HG03558 (cell line): ENCODE results near the gene CREB3L1.

Source experiments
- ATAC-seq: cut with Tn5 transposase; IDR thresholded peaks from one replicate; pipeline ENCODE4 v1.9.1; 2021; ENCODE audit warnings: moderate number of reproducible peaks; ENCODE audit not compliant: unreplicated experiment; ENCODE audit errors: extremely low read depth

CREB3L1 gene

DNA sequence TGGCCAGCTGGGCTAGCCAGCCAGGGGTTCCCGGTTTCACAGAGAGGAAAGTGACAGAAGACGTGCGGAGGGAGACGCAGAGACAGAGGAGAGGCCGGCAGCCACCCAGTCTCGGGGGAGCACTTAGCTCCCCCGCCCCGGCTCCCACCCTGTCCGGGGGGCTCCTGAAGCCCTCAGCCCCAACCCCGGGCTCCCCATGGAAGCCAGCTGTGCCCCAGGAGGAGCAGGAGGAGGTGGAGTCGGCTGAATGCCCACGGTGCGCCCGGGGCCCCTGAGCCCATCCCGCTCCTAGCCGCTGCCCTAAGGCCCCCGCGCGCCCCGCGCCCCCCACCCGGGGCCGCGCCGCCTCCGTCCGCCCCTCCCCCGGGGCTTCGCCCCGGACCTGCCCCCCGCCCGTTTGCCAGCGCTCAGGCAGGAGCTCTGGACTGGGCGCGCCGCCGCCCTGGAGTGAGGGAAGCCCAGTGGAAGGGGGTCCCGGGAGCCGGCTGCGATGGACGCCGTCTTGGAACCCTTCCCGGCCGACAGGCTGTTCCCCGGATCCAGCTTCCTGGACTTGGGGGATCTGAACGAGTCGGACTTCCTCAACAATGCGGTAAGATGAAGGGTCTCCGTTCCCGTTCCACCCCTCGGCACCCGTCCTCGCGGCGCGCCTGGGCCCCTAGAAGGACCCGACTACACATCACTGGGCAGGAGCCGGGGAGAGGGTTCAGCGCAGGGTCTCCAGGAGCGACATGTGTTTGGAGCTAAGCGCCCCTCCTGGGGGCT, at the start of gene CREB3L1:
Gene CREB3L1 (plus strand): TSS at position 41 of the 765 bp plus-strand sequence. CDS start 450 bp downstream, at position 491.
- no peak for ATAC-seq

- no peak for ATAC-seq
Observed at GRCh38 chr11:46229230-46229629, 48.2 kb upstream of the CREB3L1 start.

DNA sequence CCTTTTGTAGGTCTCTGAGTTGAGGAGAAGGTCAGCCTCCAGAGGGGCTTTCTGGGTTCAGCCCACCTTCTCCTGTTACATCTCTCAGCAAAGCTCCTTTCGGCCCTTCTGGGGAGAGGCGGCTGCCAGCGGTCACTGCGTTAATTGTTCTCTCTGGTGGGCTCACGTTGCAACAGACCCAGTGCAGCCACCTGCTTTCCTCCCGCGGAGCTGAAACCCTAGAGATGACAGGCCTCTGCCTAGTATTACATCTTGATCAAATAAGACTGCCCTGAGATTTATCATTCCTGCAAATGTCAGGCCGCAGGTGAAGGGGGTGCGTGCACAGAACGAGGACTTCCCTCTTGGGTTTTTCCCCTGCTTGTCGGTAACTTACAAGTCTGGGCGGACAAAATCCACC, 43.2 kb upstream of the CREB3L1 start:
- ATAC-seq: no peak

- ATAC-seq: no peak
Observed at GRCh38 chr11:46235777-46236688, 41.4 kb upstream of the CREB3L1 start.

- ATAC-seq: no peak
Observed at GRCh38 chr11:46236918-46237247, 40.6 kb upstream of the CREB3L1 start.

DNA sequence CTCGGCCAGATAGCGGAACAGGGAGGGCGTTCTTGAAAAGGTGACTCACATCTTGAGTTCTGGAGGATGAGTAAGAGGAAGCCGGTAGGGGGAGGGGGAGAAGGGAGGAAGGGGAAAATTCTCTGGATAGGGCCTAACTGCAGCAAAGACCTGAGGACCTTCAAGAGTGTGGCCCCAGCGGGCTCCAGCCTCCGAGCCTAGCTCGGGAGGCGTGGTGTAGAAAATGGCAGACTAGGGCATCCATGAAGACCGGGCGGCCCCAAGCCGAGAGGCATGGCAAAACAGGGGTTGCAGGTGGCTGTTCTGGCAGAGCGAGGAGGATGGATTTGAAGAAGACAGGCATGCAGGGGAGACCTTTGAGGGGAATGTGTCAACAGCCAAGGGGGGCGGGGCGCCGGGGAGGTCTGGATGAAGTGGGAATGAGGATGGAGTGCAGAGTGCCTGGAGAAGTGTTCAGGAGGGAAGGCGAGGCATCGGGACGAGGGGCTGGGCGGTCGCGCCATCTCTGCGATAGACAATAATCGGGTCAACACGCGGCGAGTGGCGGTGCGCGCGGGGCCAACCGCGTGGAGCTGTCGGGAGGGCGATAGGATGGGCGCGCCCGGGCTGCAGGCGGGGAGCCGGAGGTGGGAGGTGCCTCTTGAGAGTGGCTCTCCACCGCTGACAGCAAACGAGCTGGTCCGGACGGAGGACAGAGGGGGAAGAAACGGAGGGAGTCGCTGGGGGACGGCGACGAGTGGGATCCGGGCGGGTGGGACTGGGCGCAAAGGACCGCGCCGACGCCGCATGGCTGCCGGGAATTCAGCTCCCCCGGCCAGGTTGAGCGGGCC, 40.0 kb upstream of the CREB3L1 start:
- ATAC-seq: no peak

GRCh38 chr11:46238078-46238966, 39.1 kb upstream of the CREB3L1 start:
- no peak for ATAC-seq

GRCh38 chr11:46238967-46239800, 38.3 kb upstream of the CREB3L1 start:
- ATAC-seq: no peak

GRCh38 chr11:46239801-46240061, 37.7 kb upstream of the CREB3L1 start:
- no peak for ATAC-seq

GRCh38 chr11:46240371-46240770, 37.1 kb upstream of the CREB3L1 start:
- ATAC-seq: no peak

GRCh38 chr11:46240861-46241260, 36.6 kb upstream of the CREB3L1 start:
- no peak for ATAC-seq

DNA sequence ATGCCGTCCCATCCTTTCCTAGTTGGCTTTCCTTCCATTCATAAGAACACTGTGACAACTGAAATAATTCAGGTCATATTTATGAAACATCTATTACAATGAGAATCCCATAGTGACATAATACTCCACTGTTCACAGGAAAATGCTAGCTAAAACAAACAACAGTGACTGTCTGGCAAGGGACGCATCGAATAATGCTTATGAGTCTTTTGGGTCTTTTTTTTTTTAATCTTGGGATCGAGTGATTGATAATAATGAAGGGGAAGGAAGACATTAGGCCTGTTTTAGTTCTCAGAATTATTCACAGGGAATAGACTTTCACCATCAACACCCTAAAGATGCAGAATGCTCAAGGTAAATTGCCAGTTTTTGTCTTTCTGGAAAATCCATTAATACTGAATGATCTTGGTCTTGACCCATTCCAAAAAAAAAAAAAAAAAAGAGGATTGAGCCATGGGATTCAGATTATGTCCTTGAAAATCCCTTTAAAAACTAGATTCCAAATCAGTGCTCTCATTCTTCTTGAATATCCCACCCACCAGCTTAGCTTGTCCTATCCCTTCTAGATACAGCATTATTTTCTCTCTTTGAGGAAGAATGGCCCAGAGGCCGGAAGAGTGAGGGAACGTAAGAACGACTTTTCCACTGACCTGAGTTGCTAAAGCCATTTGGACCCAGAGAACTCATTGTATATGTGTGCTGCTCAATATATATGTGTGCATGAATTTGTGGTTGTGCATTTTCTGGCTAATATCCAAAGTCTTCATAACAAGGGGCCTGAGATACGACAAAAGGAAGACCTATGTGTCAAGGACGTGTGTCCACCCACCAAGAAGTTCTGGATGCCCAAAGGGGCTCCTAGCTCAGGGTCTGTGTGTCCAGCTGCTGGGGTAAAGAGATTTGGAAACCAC, 35.2 kb upstream of the CREB3L1 start:
- no peak for ATAC-seq

DNA sequence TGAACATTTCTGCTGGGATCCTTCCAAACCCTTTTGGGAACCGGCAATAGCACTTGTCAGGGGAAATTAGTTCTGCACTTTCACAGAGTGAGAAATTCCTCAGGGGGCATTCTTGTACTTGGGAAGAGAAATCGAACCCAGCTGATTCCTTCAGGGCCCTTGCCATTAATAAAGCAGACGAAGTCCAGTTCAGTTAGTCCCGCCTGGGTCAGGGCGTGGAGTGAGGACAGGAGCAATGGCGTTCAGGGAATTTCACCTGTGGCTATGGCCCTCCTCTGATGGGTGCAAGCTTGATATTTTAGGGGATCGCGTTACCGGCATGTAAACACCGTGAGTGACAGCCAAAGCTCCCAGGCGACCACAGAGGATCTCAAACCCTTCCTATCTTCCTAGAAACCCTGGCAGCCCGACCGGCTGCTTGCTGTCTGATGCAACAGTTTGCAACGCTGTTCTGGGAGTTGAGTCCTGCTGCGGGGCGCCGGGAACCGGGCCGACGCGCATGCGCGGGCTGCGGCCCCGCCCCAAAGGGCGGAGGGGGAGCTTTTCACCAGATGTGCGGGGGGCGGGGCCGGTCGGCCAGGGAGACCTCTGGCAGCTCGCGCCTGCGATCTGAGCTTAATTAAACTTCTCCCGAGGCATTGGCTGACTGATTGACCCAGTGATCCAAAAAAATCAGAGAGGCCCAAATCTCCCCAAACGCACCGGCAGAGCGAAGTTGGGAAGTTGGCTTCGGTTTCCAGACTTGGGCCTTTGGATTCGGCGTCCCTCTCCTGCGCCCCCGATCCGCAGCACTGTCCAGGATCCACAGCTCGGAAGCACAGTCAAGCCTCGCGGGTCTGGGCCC, 34.3 kb upstream of the CREB3L1 start:
- ATAC-seq: peak; percentile 50

GRCh38 chr11:46243796-46244109, 33.7 kb upstream of the CREB3L1 start:
- ATAC-seq: no peak

DNA sequence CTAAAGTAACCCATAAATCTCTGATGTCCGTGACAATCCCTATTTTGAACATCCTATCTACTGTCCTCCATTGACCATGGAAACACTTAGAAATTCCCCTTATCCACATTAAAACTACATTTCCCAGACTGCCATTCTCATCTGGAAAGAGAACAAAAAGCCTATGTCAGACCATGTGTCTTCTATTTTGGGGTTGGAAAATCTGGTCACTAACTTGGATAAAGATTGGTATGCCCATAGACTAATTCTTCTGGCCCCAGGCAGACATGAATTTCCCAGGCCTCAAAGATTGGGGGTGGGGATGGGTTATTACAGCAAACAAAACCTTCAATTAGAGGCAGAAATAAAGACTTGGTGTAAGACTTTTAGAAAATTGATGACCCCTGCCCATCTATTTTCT, 30.9 kb upstream of the CREB3L1 start:
- ATAC-seq: no peak

DNA sequence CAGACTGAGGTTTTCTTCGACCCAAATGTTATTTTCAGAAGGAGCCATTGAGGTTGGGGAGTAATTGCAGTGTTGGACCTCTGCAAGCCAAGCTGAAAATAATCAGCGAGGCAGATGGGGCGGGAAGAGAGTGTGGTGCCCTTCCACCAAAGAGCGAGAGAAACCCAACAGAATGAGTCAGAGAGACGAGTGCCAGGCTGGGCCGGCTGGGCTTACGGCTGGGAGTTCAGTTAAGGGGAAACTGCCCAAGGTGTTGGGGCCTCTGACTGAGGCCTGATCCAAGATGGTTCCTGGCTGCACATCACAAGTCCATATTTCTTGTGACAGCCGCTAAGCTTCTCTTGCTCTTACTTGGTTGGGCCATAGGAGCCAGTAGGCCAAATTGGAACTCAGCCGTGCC, 30.4 kb upstream of the CREB3L1 start:
- ATAC-seq: no peak

- no peak for ATAC-seq
Observed at GRCh38 chr11:46247659-46248058, 29.8 kb upstream of the CREB3L1 start.
